Left colon (tissue), 2 donors: ENCODE results near the gene TNP2. TPM values are rescaled to one million over a fixed set of nuclear protein-coding genes. Genes with fewer than 3 reads are reported as not detected.
A peak's percentile ranks its signal among the peaks of the same experiment; 100 is the strongest.
"Not testable (repeated sequence)": the region's sequence is repeated elsewhere in the genome, so short reads cannot be mapped to it uniquely, and the experiment has no call there.

ENCODE experiments used
- ATAC-seq: fragments of 200-7000 bp; cut with Tn5 transposase; one replicate; pipeline ENCODE4 v1.9.1; 2020; ENCODE audit warnings: mild to moderate bottlenecking, moderate library complexity
- DNase-seq, 2 donors: peaks; one replicate each; pipeline ENCODE4 v3.0.0-alpha.2; 2020
- intact Hi-C, 2 donors: fragments of 100-400 bp; cut with DNase I in 1 of 2; cut with micrococcal nuclease in 1 of 2; formaldehyde crosslinking; loops; one replicate each; pipeline versions ENCODE4 v1.11.2 to v1.14.0; 2022; cut with DNase I, micrococcal nuclease
- microRNA-seq, 2 donors: library from miRNA; unstranded; fragments of <30 nt; microRNA quantifications; one replicate each; pipeline versions ENCODE4 v1.1.0 to v1.2.0, GENCODE V29; 2020
- total RNA-seq, 2 donors: library from RNA; stranded (reverse); fragmentation: NEBNext Ultra II Directional; extraction: Animal tissue kit (Norgen Biotek cat#: 25700); gene quantifications; one replicate each; pipeline ENCODE4 v1.2.1, GENCODE V29; 2021
- donor health status: DM: no; HTN: no; CAD: no.
- donor health status: DM: yes; HTN: yes; CAD: no.

TNP2 gene
- total RNA-seq, 2 donors from 2014 or later: not detected

DNA sequence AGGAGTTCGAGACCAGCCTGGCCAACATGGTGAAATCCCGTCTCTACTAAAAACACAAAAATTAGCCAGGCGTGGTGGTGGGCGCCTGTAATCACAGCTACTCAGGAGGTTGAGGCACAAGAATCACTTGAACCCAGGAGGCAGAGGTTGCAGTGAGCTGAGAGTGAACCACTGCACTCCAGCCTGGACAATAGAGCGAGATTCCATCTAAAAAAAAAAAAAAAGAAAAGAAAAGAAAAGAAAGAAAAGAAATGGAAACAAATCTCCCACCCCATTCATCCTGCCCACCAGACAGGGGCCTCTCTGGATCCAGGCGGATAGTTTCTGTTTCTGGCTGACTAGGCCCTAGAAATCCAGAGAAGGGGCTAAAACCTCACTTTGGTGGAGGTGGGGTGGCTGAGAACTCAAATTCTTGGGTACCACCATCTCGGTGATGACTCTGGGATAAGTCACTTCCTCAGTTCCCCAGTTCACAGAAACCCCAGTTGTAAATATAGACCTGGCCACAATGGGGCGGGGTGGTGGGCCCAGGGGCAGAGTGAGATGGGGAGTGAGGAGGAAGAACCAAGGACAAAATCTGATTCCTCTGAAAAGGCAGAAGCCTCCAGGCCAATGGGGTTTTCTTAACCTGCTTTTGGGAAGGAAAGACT, 35.3 kb downstream of the TNP2 start:
- no peak for DNase-seq
- intact Hi-C loops: no loop called here
- no peak for ATAC-seq

- DNase-seq: peak; percentile 49 to 55
- intact Hi-C loops: no loop called here
- peak; percentile 16 for ATAC-seq
Measured at GRCh38 chr16:11232852-11233726, 36.0 kb downstream of the TNP2 start.

GRCh38 chr16:11232302-11232851, 36.7 kb downstream of the TNP2 start:
- intact Hi-C loops: no loop called here
- DNase-seq (no peak), ATAC-seq (no peak)

DNA sequence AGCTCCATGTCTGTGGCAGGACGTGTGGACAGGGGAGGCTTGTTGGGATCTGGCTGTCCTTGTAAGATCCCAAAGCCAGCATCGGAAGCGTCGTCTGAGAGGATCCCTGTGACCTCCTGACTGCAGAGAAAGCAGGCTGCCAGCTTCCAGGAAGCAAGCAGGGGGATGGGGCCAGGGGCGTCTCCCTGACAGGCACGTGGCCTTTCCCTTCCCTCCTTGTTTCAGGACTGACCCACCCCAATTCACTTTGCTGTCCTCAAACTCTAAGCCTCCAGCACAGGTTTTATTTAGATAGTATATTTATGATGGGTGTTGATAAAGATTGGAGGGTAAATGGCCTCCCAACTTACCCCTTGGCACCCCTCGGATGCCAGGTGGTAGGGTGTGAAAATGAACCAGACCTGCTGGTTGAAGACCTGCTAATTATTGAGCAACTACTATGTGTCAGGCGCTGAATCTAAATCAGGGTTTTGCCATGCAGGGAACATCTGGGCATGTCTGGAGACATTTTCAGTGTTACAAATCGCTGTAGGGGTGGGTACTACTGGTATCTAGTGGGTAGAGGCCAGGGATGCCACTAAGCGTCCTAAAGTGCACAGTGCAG, 37.7 kb downstream of the TNP2 start:
- ATAC-seq: no peak
- no peak for DNase-seq
- intact Hi-C loops: no loop called here

- ATAC-seq: peak; percentile 48
- DNase-seq: peak in 1 of 2 donors; percentile 40
- intact Hi-C loops: no loop called here
Measured at GRCh38 chr16:11229906-11230305, 39.2 kb downstream of the TNP2 start.

- intact Hi-C loops: no loop called here
- ATAC-seq (no peak), DNase-seq (no peak)
Measured at GRCh38 chr16:11229432-11229831, 39.7 kb downstream of the TNP2 start.

DNA sequence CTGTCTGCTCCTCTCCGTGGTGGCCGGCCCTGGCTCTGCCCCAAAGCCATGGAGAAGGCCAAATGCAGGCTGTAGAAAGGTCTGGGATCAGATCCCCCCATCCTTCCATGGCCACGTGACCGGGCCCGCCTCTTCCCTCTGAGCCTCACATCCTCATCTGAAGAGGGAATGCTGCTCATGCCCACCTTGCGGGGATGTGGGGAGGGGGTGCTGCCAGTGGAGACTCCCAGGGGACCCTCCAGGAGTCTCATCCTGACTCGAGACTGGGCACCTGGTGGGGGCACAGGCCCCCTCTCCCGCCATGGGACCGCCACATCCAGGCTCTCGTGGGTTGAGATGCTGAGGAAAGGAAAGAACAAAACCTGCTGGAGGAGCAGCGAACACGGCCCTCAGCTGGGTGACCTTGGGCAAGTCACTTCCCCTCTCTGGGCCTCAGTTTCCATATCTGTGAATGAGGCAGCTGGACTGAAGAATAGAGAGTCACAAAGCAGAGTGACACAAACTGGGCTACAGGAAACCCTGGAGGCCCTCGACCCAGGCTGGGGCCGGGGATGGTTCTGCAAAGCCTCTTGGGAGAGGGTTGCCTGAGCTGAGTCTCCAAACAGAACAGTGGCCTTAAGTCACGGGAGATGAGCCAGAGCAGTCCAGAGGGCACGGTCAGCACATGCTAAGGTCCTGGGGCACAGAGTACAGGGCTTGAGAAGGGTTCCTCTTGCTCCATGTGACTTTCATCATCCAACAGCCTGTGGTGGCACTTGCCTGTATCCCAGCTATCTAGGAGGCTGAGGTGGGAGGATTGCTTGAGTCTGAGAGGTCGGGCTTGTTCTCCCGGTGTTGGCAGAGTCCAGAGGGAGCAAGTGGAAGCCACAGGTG, 43.2 kb downstream of the TNP2 start:
- intact Hi-C loops: no loop called here
- no peak for ATAC-seq
- no peak for DNase-seq

DNA sequence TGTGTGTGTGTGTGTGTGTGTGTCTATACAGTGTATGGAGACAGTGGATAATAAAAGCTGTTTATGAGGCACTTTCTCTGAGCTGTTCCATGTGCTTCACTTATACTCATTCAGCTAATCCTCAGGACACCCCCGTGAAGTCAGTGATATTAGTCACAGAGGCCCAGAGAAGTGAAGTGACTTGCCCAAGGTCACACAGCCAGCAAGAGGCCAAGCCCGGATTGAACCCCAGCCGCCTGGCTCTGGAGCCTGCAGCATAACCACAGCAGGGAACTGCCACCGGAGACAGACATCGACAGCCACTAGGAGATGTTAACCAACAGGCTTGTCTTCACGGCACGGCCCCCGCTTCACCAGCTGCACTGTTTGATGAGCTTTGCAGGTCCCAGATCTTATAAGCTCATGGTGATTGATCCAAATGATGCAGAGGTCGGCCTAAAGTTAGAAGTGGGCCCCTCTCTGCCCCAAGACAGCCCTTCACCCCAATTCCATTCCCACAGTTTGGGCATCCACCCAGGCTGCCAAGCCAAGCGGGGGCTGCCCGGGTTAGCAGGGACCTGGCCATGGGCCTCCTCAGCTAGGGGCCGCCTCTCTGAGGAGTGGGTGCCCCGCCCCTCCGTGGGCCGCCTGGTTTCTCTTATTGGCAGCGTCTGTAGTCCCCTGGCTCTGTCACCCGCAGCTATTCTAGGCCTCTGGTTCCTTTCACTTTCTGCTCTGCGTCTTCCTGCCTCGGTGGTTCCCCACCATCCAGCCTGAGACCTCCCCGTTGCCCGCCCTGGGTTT, 44.0 kb downstream of the TNP2 start:
- intact Hi-C loops: no loop called here
- DNase-seq: peak; percentile 66 to 69
- ATAC-seq: peak; percentile 47

DNA sequence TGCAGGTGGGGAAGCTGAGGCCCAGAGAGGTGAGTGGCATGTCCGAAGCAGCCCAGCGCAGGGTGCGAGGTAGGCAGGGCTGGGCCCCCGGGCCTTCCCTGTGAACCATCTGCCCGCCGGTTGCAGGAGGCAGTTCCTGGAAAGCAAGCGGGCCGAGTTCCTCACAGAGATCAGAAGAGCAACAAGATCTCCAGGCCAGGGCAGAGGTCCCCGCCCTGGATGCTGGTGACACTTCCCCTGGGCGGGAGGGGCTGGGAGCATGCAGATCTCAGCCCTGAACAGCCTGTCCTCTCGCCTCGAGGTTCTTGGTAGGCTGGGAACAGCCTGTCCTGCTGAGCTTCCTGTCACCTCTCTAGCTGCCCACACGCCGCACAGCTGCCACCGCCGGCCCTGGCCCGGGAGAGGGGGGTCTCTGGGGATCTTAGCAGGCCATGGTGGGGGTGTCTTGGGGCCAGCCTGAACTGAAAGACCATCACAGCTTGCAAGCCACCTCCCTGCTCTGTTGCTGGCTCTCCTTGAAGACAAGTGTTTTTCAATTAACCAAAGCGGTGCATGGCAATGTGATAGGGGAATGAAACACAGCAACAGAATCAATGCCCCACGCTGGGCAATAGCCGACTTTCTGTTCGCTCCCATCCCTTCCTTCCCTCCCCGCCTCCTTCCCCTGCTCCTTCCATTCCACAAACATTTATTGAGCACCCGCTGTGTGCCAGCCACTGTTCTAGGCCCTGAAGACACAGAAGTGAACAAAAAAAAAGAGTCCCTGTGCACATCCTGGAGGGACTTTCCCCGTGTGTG, 44.8 kb downstream of the TNP2 start:
- peak; percentile 70 for ATAC-seq
- intact Hi-C loops: no loop called here

DNA sequence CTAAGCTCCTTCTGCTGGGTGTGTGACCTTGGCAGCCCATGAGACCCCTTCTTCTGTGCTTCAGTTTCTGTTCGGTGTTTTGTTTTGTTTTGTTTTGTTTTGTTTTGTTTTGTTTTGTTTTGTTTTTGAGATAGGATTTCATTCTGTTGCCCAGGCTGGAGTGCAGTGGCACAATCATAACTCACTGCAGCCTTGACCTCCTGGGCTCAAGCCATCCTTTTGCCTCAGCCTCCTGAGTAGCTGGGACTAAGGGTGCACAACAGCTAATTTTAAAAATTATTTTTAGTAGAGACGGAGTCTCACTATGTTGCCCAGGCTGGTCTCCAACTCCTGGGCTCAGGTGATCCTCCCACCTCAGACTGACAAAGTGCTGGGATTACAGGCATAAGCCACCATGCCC, 48.6 kb downstream of the TNP2 start:
- DNase-seq, intact Hi-C loops, ATAC-seq: not testable (repeated sequence)

More for the DNA sequence above, 44.8 kb downstream of the TNP2 start:
- DNase-seq: peak; percentile 61 to 81

DNA sequence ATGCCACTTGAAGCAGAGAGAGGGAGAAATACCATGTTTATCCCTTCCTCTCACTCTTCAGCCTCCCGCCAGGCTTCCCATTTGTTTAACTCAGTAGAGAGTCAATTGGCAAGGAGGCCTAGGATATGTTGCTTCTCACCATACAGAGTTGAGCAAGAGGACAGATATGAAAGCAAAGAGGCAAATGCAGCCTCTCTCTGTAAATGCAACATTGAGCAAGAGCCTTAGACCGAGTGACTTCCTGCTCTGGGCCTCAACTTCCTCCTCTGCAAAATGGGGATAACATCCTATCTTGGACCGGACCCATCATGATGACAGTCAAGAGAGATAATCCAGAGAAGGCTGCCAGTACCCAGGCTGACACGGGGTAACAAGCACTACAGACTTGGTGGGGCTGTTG, 49.9 kb downstream of the TNP2 start:
- DNase-seq: no peak
- no peak for ATAC-seq
- intact Hi-C loops: no loop called here

DNA sequence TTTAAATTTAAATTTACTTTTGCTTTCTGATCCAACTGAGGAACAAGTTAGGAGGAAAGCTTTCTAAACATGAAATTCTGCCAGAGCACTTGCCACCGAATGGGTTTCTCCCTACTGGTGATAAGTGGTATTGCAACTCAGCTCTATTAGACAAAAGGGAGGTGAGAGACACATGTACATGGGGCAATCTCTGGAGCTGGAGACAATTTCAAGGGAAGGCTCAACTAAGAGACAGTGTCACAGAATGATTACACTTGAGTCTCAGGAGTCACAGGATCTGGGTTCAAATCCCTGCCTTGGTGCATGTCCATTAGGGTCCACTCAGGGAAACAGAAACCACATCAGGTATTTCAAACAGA, 50.5 kb downstream of the TNP2 start:
- intact Hi-C loops: no loop called here
- ATAC-seq (no peak), DNase-seq (no peak)

Small RNAs within 50 kb of the gene (microRNA-seq; reads per million reads assigned to microRNA genes)
- 0 reads per million in 2 donors for gene MIR548H2

Other genes starting within 250 kb of the TNP2 start
- 1 to 10 TPM; 4.7 to 4.9 TPM for gene SOCS1, start 13.1 kb downstream of the TNP2 start, total RNA-seq
- not detected for gene PRM3, start 4.3 kb upstream of the TNP2 start, total RNA-seq
- gene PRM2, start 7.2 kb upstream of the TNP2 start, total RNA-seq: not detected
- gene PRM1, start 12.0 kb upstream of the TNP2 start, total RNA-seq: not detected
- gene RMI2, start 76.1 kb upstream of the TNP2 start, total RNA-seq: 1 to 10 TPM; 5.5 to 8.3 TPM